GM21360 (cell line): ENCODE measurements around the gene C9orf72.

Source experiments
- ATAC-seq: cut with Tn5 transposase; IDR thresholded peaks from one replicate; pipeline ENCODE4 v1.9.1; 2021; ENCODE audit warnings: mild to moderate bottlenecking, moderate library complexity; ENCODE audit not compliant: unreplicated experiment

Gene C9orf72

GRCh38 chr9:27581826-27582225, 8.5 kb upstream of the C9orf72 start:
- ATAC-seq = no peak

- ATAC-seq = peak; percentile 78
These were observed 631 bp upstream of the C9orf72 start for GRCh38 chr9:27573634-27574590.

GRCh38 chr9:27572566-27572917, 739 bp downstream of the C9orf72 start:
- ATAC-seq = peak; percentile 42

- ATAC-seq = no peak
These were observed 1.2 kb downstream of the C9orf72 start for GRCh38 chr9:27572061-27572460.

- ATAC-seq = no peak
These were observed 2.3 kb downstream of the C9orf72 start for GRCh38 chr9:27571011-27571410.

GRCh38 chr9:27569406-27569805, 3.9 kb downstream of the C9orf72 start:
- ATAC-seq = no peak

- no peak for ATAC-seq
These were observed 7.2 kb downstream of the C9orf72 start for GRCh38 chr9:27566118-27566517.

- no peak for ATAC-seq
These were observed 7.6 kb downstream of the C9orf72 start for GRCh38 chr9:27565696-27566095.

GRCh38 chr9:27564670-27565069, 8.6 kb downstream of the C9orf72 start:
- no peak for ATAC-seq

- ATAC-seq = no peak
These were observed 9.4 kb downstream of the C9orf72 start for GRCh38 chr9:27563738-27564430.

GRCh38 chr9:27561685-27562084, 11.6 kb downstream of the C9orf72 start:
- peak; percentile 56 for ATAC-seq

GRCh38 chr9:27560457-27560856, 12.8 kb downstream of the C9orf72 start:
- no peak for ATAC-seq

GRCh38 chr9:27558307-27558706, 15.0 kb downstream of the C9orf72 start:
- ATAC-seq = no peak

GRCh38 chr9:27556470-27556869, 16.8 kb downstream of the C9orf72 start:
- no peak for ATAC-seq

- ATAC-seq = no peak
These were observed 18.6 kb downstream of the C9orf72 start for GRCh38 chr9:27554712-27555111.

GRCh38 chr9:27549196-27549755, 24.0 kb downstream of the C9orf72 start:
- ATAC-seq = no peak

- ATAC-seq = no peak
These were observed 25.1 kb downstream of the C9orf72 start for GRCh38 chr9:27548055-27548741.

- ATAC-seq = no peak
These were observed 27.8 kb downstream of the C9orf72 start for GRCh38 chr9:27545471-27545870.

- ATAC-seq = no peak
These were observed 30.8 kb downstream of the C9orf72 start for GRCh38 chr9:27542508-27542907.

- ATAC-seq = no peak
These were observed 31.5 kb downstream of the C9orf72 start for GRCh38 chr9:27541740-27542139.

- ATAC-seq = no peak
These were observed 32.8 kb downstream of the C9orf72 start for GRCh38 chr9:27540502-27540901.
